Cardiac muscle cell (in vitro differentiated cells and primary cell): Measurements from ENCODE around the gene CDKN2D. TPM values are rescaled to one million over a fixed set of nuclear protein-coding genes. Genes with fewer than 3 reads are reported as not detected.
"Not testable (repeated sequence)": the region's sequence is repeated elsewhere in the genome, so short reads cannot be mapped to it uniquely, and the experiment has no call there.

Experiments used
- DNase-seq, 2 donors: peaks; one replicate each; pipeline versions ENCODE4 v3.0.0 to v3.0.0-alpha.2; 2010 to 2017; ENCODE audit warnings: low read depth in 1 of 2, low spot score in 1 of 2
- H3K27ac ChIP-seq: fragments of 200-600 bp; sonication (generic); 2 replicates; pipeline ENCODE4 v1.5.1; 2016
- H3K27me3 ChIP-seq: fragments of 200-600 bp; sonication (generic); 2 replicates; pipeline ENCODE4 v1.6.0; 2016; ENCODE audit warnings: control low read depth
- H3K36me3 ChIP-seq: fragments of 200-600 bp; sonication (generic); 2 replicates; pipeline ENCODE4 v1.5.1; 2016; ENCODE audit warnings: control low read depth
- H3K4me1 ChIP-seq: fragments of 200-600 bp; sonication (generic); 2 replicates; pipeline ENCODE4 v1.8.1; 2017; ENCODE audit warnings: low read depth, mild to moderate bottlenecking, mixed run types
- H3K4me3 ChIP-seq: fragments of 200-600 bp; sonication (generic); 2 replicates; pipeline ENCODE4 v1.5.1; 2016; ENCODE audit warnings: mild to moderate bottlenecking
- H3K9me3 ChIP-seq: fragments of 200-600 bp; sonication (generic); 2 replicates; pipeline ENCODE4 v1.5.1; 2017; ENCODE audit warnings: low read depth, mild to moderate bottlenecking, control low read depth
- polyA plus RNA-seq: library from polyadenylated mRNA; unstranded; fragments of >200 nt; fragmentation: Nextera tagmentation; extraction: Ambion mirVana; gene quantifications from 2 replicates; pipeline ENCODE4 v1.2.1, GENCODE V29; 2016
- total RNA-seq: library from RNA; depleted of rRNA; stranded (reverse); fragments of >200 nt; gene quantifications from 2 replicates; pipeline ENCODE4 v1.2.3, GENCODE V29; 2016
- TF ChIP-seq, protein P1 (sequence below): IDR thresholded peaks from 2 replicates; pipeline ENCODE4 v1.5.1; 2012; ENCODE audit warnings: low read depth, mild to moderate bottlenecking, low read length

Gene CDKN2D
- total and polyA plus RNA-seq, 2 experiments from 2014 or later: 15.3 to 17.6 TPM

DNA sequence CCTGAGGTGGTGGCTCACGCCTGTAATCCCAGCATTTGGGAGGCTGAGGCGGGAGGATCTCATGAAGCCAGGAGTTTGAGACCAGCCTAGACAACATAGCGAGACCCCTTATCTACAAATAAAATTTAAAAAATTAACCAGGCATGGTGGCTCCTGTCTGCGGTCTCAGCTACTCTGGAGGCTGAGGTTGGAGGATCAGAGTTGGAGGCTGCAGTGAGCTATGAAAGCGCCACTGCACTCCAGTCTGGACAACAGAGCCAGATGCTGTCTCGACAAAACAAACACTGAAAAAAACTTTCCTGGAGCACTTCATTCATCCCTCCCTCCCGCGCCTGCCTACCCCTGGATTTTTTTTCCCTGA is 25.7 kb downstream of the CDKN2D start:
- DNase-seq: no peak
- TF ChIP-seq, protein P1, sequence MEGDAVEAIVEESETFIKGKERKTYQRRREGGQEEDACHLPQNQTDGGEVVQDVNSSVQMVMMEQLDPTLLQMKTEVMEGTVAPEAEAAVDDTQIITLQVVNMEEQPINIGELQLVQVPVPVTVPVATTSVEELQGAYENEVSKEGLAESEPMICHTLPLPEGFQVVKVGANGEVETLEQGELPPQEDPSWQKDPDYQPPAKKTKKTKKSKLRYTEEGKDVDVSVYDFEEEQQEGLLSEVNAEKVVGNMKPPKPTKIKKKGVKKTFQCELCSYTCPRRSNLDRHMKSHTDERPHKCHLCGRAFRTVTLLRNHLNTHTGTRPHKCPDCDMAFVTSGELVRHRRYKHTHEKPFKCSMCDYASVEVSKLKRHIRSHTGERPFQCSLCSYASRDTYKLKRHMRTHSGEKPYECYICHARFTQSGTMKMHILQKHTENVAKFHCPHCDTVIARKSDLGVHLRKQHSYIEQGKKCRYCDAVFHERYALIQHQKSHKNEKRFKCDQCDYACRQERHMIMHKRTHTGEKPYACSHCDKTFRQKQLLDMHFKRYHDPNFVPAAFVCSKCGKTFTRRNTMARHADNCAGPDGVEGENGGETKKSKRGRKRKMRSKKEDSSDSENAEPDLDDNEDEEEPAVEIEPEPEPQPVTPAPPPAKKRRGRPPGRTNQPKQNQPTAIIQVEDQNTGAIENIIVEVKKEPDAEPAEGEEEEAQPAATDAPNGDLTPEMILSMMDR: no peak
- Histone ChIP-seq H3K27me3 (no peaks in the 10 kb centered on the region), H3K9me3 (no peaks in the 10 kb centered on the region), H3K27ac (no peak overlapping the region), H3K36me3 (peaks cover 6% of the 10 kb centered on the region), H3K4me3 (no peak overlapping the region), H3K4me1 (peaks cover 4% of the 10 kb centered on the region)

DNA sequence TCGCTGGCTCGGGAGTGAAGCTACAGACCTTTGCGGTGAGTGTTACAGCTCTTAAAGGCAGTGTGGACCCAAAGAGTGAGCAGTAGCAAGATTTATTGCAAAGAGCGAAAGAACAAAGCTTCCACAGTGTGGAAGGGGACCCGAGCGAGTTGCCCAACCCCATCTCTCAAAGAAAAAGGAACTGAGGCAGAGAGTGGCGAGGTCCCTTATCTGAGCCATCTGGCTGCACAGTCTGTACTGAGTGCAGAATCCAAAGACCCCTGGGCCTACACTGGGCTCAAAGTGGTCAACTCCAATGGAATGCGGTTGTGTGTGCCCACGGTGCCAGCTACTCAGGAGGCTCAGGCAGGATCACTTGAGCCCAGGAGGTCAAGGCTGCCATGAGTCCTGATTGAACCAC is 29.8 kb downstream of the CDKN2D start:
- not testable (repeated sequence) for H3K36me3 ChIP-seq, H3K4me3 ChIP-seq, DNase-seq, H3K4me1 ChIP-seq, H3K27me3 ChIP-seq, H3K9me3 ChIP-seq, H3K27ac ChIP-seq

DNA sequence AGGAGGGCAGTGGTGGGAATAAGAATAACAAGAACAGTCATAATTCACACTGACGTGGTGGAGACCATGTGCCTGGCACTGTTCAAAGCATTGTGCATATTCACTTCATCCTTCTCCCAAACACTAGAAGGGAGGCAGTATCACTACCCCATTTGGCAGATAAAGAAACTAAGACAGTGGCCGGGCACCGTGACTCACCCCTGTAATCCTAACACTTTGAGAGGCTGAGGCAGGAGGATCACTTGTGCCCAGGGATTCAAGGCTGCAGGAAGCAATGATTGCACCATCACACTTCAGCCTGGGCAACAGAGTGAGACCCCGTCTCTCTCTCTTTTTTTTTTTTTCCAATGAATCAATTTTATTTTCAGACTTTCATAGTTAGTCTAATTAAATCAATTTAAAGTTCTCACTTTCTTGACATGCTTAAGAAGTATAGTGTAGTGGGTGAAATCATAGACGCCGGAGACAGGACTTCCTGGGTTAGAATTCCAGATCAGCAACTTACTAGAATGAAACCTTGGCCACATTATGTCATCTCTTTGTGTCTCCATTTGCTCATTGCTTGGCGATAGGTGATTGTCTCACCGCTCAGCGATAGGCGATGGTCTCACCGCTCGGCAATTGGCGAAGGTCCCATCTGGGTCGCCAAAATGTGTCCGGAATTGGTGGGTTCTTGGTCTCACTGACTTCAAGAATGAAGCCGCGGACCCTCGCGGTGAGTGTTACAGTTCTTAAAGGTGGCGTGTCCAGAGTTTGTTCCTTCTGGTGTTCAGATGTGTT is 30.4 kb downstream of the CDKN2D start:
- Histone ChIP-seq H3K9me3 (no peaks in the 10 kb centered on the region), H3K36me3 (no peaks in the 10 kb centered on the region), H3K4me1 (no peaks in the 10 kb centered on the region), H3K4me3 (no peak overlapping the region), H3K27me3 (no peaks in the 10 kb centered on the region), H3K27ac (no peak overlapping the region)
- TF ChIP-seq, protein P1: no peak
- no peak for DNase-seq

DNA sequence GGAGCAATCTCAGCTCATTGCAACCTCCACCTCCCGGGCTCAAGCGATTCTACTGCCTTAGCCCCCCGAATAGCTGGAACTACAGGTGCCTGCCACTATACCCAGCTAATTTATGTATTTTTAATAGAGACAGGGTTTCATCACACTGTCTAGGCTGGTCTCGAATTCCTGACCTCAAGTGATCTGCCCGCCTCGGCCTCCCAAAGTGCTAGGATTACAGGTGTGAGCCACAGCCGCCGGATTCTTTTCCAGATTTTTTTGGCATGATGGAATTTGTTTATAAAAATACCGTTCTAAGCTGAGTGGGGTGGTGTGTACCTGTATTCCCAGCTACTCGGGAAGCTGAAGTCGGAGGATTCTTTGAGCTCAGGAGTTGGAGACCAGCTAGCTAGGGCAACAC is 31.1 kb downstream of the CDKN2D start:
- TF ChIP-seq, protein P1: no peak
- no peaks in the 10 kb centered on the region for H3K36me3 ChIP-seq
- DNase-seq: no peak
- H3K9me3 ChIP-seq: no peaks in the 10 kb centered on the region
- H3K27ac ChIP-seq: no peak overlapping the region
- H3K4me1 ChIP-seq: no peaks in the 10 kb centered on the region
- no peaks in the 10 kb centered on the region for H3K27me3 ChIP-seq
- no peak overlapping the region for H3K4me3 ChIP-seq

DNA sequence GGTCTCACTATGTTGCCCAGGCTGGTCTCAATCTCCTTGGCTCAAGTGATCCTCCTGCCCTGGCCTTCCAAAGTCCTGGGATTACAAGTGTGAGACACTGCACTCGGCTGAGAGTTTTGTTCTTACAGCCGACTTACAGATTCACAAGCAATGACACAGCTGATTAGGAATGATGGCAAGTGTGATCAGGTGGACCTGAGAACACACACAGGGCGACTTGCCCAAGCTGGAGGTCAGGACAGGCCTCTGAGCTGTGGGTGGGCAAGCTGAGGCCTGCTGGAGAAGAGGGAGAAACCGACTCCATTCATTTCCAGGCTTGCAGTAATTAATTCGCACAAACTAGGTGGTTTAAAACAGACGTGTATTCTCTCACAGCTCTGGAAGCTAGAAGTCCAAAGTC is 33.2 kb downstream of the CDKN2D start:
- DNase-seq: no peak
- Histone ChIP-seq H3K27me3 (no peaks in the 10 kb centered on the region), H3K36me3 (no peaks in the 10 kb centered on the region), H3K4me3 (no peak overlapping the region), H3K27ac (no peak overlapping the region), H3K4me1 (no peaks in the 10 kb centered on the region), H3K9me3 (no peaks in the 10 kb centered on the region)
- TF ChIP-seq, protein P1: no peak

DNA sequence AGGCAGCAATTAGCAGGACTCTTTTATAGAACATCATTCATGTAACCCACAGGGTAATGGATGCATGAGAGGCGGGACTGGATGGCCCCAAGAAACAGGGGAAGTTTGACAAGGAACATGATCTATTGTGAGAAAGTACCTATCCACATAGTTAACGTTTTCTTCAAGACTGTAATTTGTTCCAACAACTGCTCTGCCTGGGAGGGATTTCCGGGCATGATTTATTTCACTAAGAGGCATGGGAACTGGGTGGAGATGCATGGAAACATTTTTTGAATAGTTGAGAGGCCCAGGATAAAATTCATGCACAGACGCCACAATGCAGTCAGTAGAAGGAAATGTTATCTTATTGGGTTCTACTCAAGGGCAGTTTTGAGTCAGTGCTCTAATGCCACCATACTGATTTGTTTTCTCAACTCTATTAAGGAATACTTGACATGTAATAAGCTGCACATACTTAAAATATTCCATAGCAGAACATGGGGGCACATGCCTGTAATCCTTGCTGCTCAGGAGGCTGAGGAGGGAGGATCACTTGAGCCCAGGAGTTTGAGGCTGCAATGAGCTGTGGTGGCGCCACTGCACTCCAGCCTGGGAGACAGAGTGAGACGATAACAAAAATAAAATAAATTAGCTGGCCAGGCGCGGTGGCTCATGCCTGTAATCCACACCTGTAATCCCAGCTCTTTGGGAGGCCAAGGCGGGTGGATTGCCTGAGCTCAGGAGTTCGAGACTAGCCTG is 35.0 kb downstream of the CDKN2D start:
- Histone ChIP-seq H3K4me1 (no peaks in the 10 kb centered on the region), H3K36me3 (no peaks in the 10 kb centered on the region), H3K27ac (no peak overlapping the region), H3K4me3 (no peak overlapping the region), H3K27me3 (no peaks in the 10 kb centered on the region), H3K9me3 (no peaks in the 10 kb centered on the region)
- TF ChIP-seq, protein P1: no peak
- DNase-seq: peak in 1 of 2 donors; percentile 73
